RWPE2 (cell line): ENCODE results near the gene MAP2K5.

Experiments
- ATAC-seq: fragments of 200-7000 bp; cut with Tn5 transposase; 3 replicates; pipeline ENCODE4 v1.9.1; 2021; ENCODE audit warnings: low read depth
- DNase-seq: peaks from one replicate; pipeline ENCODE4 v3.0.0-alpha.2; 2020; ENCODE audit warnings: low spot score
- H3K27ac ChIP-seq: fragments of 450-650 bp; 2 replicates; pipeline ENCODE4 v1.5.1; 2017; ENCODE audit warnings: mild to moderate bottlenecking; ENCODE audit not compliant: poor library complexity, severe bottlenecking
- H3K27me3 ChIP-seq: fragments of 250-450 bp; sonication (Bioruptor Pico); 2 replicates; pipeline ENCODE4 v1.5.1; 2021; ENCODE audit warnings: mild to moderate bottlenecking, moderate library complexity; ENCODE audit not compliant: insufficient read depth, poor library complexity, severe bottlenecking
- H3K36me3 ChIP-seq: fragments of 250-450 bp; sonication (Bioruptor Pico); 2 replicates; pipeline ENCODE4 v1.5.1; 2020; ENCODE audit warnings: low read depth, mild to moderate bottlenecking, moderate library complexity
- H3K4me1 ChIP-seq: fragments of 250-450 bp; sonication (Bioruptor Pico); 2 replicates; pipeline ENCODE4 v1.5.1; 2021; ENCODE audit warnings: mild to moderate bottlenecking, moderate library complexity; ENCODE audit not compliant: insufficient read depth, poor library complexity, severe bottlenecking
- H3K4me3 ChIP-seq: fragments of 250-450 bp; sonication (Bioruptor Pico); 2 replicates; pipeline ENCODE4 v1.5.1; 2021; ENCODE audit warnings: mild to moderate bottlenecking, moderate library complexity; ENCODE audit not compliant: severe bottlenecking
- H3K9me3 ChIP-seq: fragments of 250-450 bp; sonication (Bioruptor Pico); 2 replicates; pipeline ENCODE4 v1.5.1; 2021; ENCODE audit warnings: mild to moderate bottlenecking, moderate library complexity; ENCODE audit not compliant: severe bottlenecking
- TF ChIP-seq, protein P1 (sequence below): fragments of 450-650 bp; IDR thresholded peaks from one replicate; pipeline ENCODE4 v1.5.1; 2017; ENCODE audit warnings: mild to moderate bottlenecking, moderate library complexity; ENCODE audit not compliant: poor library complexity, severe bottlenecking

The MAP2K5 gene

DNA sequence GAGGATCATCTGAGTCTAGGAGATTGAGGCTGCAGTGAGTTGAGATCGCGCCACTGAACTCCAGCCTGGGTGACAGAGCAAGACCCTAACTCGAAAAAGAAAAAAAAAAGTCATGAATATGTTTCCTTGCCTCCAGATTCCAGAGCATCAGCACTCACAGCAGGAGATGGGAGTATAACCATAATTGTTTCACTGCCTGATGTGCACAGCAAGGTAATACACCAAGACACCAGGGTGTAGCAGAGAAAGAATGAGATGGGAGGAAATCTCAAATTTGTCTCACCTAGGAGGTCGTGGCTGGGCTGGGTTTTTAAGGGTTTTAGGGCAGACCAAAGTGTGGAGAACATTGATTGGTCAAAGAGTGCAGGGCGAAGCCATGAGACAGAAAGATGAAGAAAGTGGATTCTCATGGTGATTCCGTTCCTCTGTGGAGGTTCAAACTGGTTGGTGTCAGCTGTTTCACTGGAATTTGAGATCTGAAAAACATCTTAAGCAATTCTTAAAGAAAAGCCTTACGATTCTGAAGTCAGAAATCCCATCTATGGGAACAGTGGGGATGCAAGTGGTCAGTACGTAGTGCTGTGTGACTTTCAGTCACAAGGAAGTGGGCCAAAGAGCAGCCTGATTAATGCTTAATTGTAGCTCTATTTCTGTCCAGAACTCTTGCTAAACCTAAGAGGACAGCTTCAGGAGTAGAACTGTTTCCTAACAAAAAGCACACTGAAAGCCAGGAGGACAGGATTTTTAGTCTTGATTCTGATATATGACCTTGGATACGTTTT is 29.4 kb upstream of the MAP2K5 start:
- Histone ChIP-seq H3K4me1 (peaks cover 7% of the 10 kb centered on the region), H3K27me3 (no peaks in the 10 kb centered on the region), H3K9me3 (no peaks in the 10 kb centered on the region), H3K36me3 (peaks cover 12% of the 10 kb centered on the region), H3K4me3 (no peak overlapping the region), H3K27ac (no peak overlapping the region)
- TF ChIP-seq, protein P1, sequence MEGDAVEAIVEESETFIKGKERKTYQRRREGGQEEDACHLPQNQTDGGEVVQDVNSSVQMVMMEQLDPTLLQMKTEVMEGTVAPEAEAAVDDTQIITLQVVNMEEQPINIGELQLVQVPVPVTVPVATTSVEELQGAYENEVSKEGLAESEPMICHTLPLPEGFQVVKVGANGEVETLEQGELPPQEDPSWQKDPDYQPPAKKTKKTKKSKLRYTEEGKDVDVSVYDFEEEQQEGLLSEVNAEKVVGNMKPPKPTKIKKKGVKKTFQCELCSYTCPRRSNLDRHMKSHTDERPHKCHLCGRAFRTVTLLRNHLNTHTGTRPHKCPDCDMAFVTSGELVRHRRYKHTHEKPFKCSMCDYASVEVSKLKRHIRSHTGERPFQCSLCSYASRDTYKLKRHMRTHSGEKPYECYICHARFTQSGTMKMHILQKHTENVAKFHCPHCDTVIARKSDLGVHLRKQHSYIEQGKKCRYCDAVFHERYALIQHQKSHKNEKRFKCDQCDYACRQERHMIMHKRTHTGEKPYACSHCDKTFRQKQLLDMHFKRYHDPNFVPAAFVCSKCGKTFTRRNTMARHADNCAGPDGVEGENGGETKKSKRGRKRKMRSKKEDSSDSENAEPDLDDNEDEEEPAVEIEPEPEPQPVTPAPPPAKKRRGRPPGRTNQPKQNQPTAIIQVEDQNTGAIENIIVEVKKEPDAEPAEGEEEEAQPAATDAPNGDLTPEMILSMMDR, result no peak
- DNase-seq, result no peak
- ATAC-seq, result no peak

DNA sequence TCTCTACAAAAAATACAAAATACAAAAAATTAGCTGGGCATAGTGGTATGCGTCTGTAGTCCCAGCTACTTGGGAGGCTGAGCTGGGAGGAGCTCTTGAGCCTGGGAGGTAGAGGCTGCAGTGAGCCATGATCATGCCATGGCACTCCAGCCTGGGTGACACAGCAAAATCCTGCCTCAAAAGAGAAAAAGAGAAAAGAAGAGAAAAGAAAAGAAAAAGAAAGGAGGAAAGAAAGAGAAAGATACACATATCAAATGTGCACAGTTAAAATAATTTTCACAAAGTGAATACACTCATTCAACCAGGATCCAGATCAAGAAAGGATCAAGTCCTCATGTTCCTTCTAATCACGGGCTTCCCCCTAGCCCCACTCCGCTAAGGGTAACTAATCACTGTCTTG is 27.4 kb upstream of the MAP2K5 start:
- no peaks in the 10 kb centered on the region for H3K27me3 ChIP-seq
- peaks cover 7% of the 10 kb centered on the region for H3K4me1 ChIP-seq
- H3K9me3 ChIP-seq, result no peaks in the 10 kb centered on the region
- H3K27ac ChIP-seq, result no peak overlapping the region
- ATAC-seq, result no peak
- H3K36me3 ChIP-seq, result peaks cover 12% of the 10 kb centered on the region
- no peak overlapping the region for H3K4me3 ChIP-seq
- DNase-seq, result no peak
- TF ChIP-seq, protein P1, result no peak

DNA sequence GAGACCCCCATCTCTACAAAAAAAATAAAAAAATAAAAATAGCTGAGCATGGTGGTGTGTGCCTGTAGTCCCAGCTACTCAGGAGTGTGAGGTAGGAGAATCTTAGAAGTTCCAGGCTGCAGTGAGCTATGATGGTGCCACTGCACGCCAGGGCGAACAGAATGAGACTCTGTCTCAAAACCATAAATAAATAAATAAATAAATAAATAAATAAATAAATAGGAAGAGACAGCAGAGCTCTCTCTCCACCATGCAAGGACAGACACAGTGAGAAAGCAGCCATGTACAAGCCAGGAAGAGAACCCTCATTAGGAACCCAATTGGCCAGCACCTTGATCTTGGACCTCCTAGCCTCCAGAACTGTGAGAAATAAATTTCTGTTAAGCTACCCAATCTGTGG is 26.9 kb upstream of the MAP2K5 start:
- ATAC-seq (no peak), DNase-seq (no peak)
- Histone ChIP-seq H3K27me3 (no peaks in the 10 kb centered on the region), H3K27ac (no peak overlapping the region), H3K4me1 (peaks cover 8% of the 10 kb centered on the region), H3K36me3 (peaks cover 12% of the 10 kb centered on the region), H3K9me3 (no peaks in the 10 kb centered on the region), H3K4me3 (no peak overlapping the region)
- TF ChIP-seq, protein P1, result no peak

DNA sequence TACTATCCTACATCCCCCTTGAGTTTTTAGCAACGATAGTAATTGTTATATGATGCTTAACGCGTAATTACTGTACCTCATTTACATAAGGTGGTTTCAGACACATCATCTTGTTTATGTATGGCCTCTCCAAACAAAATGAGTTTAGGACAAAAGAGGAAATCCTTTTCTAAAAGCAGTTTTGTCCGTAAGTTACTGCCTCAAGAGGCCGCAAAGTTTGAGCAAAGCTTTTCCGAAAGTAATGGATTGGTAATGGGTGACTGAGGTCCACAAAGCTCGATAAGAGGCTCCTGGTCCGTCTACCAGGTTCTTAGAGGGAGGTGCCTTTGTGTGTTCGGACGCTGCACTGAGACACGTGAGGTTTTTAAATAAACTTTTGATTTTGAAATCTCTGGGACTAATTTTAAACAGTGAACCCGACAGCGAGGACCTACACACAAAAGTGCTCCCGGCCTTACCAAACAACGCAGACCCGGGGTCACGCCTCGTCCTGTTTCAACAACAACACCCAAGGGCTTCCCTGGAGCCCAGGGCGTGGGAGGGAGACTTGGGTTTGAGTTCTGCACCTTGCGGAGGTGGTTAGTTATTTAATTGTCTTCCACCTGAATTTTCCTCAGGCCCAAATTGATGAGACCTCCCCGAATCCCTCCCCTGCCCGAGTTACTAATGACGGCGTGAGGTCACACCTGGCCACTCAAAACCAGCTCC is 22.0 kb upstream of the MAP2K5 start:
- no peaks in the 10 kb centered on the region for H3K27me3 ChIP-seq
- H3K4me1 ChIP-seq, result peaks cover 17% of the 10 kb centered on the region
- peak overlapping the region; percentile 66 for H3K4me3 ChIP-seq
- DNase-seq (no peak), ATAC-seq (peak; percentile 5; the same call in 2 of the 3 replicates)
- peak overlapping the region; percentile 84 for H3K27ac ChIP-seq
- H3K36me3 ChIP-seq, result peaks cover 13% of the 10 kb centered on the region; the same call in 1 of the 2 replicates
- TF ChIP-seq, protein P1, result no peak
- no peaks in the 10 kb centered on the region for H3K9me3 ChIP-seq
